HG03095 (cell line): Measurements from ENCODE around the gene ARMC7.
"Not testable (repeated sequence)": the region's sequence is repeated elsewhere in the genome, so short reads cannot be mapped to it uniquely, and the experiment has no call there.

Source experiments
- ATAC-seq: cut with Tn5 transposase; IDR thresholded peaks from one replicate; pipeline ENCODE4 v1.9.1; 2021; ENCODE audit warnings: moderate library complexity; ENCODE audit not compliant: unreplicated experiment

ARMC7 gene

DNA sequence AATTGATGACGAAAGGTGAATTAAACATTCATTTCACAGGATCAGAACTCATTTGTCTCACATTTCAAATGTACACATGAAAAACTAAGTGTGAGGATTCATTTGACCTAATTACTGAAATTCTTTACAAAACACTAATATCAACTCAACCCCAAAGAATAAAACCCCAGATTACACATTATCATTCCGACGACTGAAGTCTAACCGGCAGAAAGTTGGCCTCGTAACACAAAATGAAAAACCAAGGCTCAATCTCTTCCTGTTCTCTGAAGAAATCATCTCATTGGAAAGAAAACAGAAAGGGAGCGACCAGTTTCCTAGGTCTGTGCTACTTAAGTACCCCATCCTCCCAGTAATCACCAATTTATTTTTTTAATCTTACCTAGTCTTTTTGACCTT lies 42.8 kb downstream of the ARMC7 start:
- ATAC-seq, result no peak

DNA sequence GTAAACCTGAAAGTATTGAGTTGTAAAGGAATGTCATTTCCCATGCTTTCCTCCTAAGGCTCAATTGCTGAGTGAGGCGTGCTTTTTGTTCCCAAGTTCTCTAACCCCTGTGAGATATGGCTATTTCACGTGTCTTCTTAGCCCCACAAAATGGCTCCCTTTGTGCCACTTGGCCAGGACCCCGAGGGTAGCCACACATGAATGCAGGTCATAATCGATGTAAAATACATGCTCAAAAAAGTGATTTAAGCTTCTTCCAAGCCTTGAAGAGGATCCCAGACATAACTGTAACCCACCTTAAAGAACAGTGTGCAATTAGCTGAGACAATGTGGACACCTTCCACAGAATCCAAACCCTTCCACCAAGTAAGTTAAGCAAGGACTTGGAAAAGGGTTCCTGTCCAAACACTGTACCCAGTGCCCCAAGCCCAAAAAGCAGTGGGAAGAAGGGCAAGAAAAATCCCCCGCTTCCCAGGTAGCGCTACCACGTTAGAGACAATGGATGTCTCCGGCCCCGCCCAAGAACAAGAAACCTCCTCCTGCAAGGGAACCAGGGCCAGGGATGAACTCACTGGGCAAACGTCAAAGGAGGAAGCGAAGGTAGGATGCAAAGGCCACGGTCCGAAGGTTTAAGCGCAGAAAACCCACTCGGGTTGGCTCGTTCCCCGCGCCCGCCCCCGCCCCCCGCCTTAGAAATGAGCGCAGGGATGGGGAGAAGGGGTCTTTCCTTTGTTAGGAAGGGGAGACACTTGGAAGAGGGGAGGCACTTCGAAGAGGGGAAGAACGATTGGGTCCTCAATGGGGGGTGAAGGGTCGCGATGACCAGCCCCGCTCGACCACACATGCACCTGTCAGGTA lies 43.4 kb downstream of the ARMC7 start:
- ATAC-seq, result no peak

DNA sequence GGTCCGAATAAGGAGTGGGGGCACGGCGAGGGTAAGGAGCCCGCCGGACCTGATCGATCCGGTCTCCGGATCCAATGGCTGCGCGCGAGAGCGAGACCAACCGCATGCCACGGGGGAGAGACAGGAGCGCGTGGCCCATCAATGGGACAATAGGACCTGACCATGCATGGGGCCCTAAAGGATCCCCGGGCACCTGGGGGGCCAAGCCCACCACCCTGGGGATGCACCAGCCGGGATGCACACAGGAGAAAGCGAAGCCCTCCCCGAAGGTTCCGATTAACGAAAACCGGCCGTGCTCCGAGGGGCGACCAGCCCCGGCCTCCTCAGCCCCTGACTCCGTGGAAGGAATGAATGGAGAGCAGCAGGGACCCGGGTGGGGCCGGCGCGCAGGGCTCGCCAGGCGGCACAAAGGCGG lies 44.0 kb downstream of the ARMC7 start:
- peak; percentile 6 for ATAC-seq

DNA sequence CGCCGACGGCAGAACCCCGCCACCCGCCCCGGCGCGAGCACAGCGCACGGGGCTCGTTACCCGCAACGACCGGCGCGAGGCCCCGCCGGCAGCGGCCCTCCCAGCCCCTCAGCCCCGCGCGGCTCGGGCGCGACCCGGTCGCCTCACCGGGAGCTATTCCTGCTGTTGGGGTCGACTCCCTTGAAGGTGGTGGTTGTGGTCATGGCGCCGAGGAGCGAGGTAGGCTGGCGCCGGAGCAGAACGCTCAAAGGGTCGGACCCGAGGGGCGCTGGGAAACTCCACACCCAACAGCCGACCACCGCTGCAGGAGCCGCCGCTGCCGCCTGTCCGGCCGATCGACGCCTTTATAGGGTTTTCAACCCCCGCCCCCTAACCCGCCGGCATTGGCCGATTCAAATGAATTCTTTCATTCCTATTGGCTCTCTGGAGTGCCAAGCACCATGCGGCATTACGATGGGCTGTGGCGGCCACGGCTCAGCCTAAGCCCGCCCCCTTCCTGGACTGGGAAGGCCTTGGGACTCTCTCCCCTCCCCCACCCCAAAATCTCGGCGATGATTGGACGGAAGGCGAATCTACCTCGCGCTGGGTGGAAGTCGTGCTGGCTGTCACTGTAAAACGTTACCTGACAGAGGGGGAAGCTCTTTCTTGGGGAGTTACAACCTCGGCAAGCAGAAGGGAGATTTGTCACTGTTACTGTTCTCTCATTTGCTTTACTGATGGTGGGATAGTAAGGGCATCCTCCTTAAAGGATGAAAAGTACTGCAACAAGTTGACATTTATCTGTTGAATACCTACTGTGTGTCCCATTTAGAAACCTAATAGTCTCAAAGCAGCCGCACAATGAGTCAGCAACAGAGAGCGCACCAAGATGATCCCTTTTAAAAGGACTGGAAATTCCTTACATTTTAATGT lies 44.7 kb downstream of the ARMC7 start, which contains the start of gene JPT1:
TSS of gene JPT1 (minus strand) at position 318 of the 912 bp plus-strand sequence. CDS start at position 203, 115 bp downstream.
- peak; percentile 94 for ATAC-seq

DNA sequence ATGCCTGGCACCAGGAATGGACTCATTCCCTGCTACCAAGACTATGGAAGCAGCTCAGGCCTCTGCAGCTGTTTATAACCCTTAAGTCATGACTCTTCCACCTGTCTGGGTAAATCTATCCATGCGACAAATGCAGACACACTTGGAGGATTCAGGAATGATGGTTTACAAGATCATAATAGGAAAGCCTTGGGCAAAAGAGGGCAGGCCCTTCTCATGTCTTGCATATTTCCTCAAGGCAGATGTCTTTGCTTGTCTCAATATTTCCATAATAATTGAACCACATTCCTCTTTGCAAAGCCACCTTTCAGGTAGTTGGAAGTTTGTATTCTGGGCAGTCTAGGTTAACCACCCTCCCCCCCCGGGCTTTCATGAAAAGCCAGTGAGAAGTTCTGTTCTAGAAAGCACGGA lies 45.4 kb downstream of the ARMC7 start:
- ATAC-seq, result no peak

DNA sequence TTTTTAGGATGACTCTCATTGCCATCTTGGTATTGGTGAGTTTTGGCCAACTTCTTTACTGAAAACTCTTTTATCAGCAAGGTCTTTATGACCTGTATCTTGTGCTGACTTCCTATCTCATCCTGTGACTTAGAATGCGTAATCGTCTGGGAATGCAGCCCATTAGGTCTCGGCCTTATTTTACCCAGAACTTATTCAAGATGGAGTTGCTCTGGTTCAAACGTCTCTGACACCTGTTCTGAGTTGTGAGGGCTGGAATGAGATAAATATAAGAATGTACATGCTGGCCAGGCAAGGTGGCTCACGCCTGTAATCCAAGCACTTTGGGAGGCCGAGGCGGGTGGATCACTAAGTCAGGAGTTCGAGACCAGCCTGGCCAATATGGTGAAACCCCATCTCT lies 48.7 kb downstream of the ARMC7 start:
- ATAC-seq, result not testable (repeated sequence)

DNA sequence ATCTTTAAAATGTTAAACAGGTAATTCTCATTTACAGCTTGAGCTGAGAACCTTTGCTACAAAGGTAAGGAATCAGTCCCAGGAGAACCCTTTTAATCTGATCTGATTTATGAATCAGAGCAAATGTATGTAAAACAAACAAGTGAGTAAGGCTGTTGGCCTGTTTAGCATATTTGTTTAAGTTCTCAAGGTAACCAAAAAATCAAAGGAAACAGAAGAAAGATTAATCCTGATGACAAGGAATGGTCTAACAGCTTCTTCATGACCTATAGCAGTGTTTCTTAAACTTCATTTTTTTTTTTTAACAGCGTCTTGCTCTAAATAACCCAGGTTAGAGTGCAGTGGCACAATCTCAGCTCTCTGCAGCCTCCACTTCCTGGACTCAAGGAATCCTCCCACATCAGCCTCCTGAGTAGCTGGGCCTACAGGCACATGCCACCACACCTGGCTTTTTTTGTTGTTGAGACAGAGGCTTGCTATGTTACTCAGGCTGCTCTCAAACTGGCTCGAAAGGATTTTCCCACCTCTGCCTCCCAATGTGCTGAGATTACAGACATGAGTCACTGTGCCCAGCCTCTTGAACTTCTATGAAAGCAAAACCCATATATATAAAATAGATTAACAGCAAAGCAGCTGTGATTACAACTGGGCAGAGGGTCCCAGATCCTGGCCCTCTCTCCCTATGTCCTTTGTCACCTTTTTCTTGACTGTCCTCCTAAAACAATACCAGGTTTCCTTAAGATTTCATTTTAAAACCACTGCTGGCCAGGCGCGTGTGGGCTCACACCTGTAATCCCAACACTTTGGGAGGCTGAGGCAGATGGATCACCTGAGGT lies 49.6 kb downstream of the ARMC7 start:
- ATAC-seq, result no peak

DNA sequence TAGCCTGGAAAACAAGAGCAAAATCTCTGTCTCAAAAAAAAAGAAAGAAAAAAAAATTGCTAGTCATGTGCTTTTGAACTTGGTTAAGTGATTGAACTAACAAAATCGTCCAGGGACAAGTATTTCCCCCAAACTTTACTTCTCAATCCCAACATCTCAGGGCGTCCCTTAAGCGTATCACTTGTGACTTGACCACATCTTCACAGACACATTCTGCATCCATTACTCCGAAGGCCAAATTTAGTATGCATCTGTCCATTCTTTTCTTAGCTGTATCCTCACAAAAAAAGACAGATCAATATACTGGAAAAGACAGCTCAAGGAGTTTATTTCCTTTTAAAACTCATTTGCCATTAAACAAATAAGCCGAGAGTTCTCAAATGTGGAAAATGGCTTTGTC lies 50.4 kb downstream of the ARMC7 start:
- no peak for ATAC-seq

DNA sequence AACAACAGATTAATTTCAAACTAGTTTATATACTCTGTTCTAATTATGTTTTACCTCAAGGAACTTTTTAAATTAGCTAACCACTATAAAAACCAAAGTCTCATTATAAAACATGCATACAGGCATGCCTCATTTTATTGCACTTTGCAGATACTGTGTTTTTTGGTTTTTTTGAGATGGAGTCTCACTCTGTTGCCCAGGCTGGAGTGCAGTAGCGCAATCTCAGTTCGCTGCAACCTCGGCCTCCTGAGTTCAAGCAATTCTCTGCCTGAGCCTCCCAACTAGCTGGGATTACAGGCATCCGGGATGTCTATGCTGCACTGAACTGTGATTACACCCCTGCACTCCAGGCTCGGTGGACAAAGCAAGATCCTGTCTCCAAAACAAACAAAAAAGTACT lies 53.3 kb downstream of the ARMC7 start:
- no peak for ATAC-seq

DNA sequence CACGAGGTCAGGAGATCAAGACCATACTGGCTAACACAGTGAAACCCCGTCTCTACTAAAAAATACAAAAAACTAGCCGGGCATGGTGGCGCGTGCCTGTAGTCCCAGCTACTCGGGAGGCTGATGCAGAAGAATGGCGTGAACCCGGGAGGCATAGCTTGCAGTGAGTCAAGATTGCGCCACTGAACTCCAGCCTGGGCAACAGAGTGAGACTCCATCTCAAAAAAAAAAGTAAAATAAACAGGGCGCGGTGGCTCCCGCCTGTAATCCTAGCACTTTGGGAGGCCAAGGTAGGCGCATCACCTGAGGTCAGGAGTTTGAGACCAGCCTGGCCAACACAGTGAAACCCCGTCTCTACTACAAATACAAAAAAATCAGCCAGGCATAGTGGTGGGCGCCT lies 54.8 kb downstream of the ARMC7 start:
- not testable (repeated sequence) for ATAC-seq

DNA sequence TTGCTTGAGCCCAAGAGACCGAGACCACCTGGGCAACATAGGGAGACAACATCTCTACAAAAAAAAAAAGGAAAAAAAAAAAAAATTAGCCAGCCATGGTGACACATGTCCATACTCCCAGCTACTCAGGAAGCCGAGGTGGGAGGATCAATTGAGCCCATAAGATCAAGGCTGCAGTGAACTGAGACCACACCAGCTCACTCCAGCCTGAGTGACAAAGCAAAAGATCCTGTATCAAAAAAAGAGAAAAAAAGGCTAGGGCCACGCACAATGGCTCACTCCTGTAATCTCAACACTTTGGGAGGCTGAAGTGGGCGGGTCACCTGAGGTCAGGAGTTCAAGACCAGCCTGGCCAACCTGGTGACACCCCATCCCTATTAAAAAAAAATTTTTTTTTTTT lies 59.2 kb downstream of the ARMC7 start:
- no peak for ATAC-seq

DNA sequence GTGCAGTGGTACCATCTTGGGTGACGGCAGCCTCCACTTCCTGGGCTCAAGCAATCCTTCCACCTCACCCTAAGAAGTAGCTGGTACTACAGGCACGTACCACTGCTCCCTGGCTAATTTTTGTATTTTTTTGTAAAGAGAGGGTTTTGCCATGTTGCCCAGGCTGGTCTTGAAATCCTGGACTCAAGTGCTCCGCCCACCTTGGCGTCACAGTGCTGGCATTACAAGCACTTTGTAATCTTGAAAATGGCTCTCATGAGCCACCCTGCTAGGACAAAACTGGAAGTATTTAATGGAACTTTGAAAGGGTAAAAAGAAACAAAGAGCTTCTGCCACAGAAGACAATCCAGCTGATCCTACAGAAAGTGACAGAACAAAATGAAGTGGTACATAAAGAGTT lies 63.8 kb downstream of the ARMC7 start:
- ATAC-seq, result no peak

DNA sequence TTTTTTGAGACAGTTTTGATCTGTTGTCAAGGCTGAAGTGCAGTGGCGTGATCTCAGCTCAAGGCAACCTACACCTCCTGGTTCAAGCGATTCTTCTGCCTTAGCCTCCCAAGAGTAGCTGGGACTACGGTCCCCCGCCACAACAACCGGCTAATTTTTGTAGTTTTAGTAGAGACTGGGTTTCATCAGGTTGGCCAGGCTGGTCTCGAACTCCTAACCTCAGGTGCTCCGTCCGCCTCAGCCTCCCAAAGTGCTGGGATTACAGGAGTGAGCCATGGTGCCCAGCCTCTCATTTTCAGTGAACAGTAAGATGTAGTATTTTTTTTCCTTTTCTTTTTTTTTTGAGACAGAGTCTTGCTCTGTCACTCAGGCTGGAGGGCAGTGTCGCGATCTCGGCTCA lies 65.2 kb downstream of the ARMC7 start:
- ATAC-seq, result no peak

DNA sequence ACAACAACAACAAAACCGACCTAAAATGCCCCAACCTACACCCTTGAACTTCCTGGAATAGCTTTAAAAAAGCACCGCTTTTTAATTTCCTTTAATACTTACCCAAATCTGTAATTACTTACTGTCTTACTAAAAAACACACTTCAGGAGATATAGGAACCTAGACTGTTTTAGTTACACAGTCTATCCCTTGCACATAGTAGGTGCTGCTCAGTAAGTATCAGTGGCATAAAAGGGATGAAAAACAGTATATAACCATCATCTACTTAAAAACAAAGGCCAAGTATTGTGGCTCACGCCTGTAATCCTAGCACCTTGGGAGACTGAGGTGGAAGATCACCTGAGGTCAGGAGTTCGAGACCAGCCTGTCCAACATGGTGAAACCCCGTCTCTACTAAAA lies 66.9 kb downstream of the ARMC7 start:
- ATAC-seq, result no peak

DNA sequence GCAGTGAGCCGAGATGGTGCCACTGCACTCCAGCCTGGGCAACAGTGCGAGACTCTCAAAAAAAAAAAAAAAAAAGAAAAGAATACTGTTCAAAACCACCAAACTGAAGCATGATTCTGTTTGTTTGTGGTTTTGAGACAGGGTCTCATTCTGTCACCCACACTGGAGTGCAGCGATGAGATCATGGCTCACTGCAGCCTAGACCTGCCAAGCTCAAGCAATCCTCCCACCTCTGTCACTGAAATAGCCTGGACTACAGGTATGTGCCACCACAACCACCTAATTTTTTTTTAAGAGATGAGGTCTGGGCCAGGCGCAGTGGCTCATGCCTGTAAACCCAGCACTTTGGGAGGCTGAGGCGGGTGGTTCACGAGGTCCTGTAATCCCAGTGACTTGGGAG lies 68.7 kb downstream of the ARMC7 start:
- ATAC-seq, result no peak
